SU-DHL-6 (cell line): ENCODE measurements around the gene KASH5.

Experiments
- H2AFZ ChIP-seq: fragments of 200-600 bp; sonication (generic); 2 replicates; pipeline ENCODE4 v1.6.1; 2014; ENCODE audit warnings: low read depth, mild to moderate bottlenecking, moderate library complexity, mixed read lengths, antibody characterized with exemption, low read length; ENCODE audit not compliant: severe bottlenecking
- H3F3A ChIP-seq: fragments of 200-600 bp; shearing (Covaris generic); 2 replicates; pipeline ENCODE4 v1.6.0; 2016; ENCODE audit warnings: antibody characterized with exemption, mild to moderate bottlenecking; ENCODE audit not compliant: insufficient read depth
- H3K27ac ChIP-seq: fragments of 200-600 bp; sonication (generic); 2 replicates; pipeline ENCODE4 v1.5.1; 2016; ENCODE audit warnings: low read depth, mild to moderate bottlenecking, low read length, moderate library complexity, mixed read lengths
- H3K27me3 ChIP-seq: fragments of 200-600 bp; sonication (generic), shearing (Covaris generic); 2 replicates; pipeline ENCODE4 v1.6.0; 2014; ENCODE audit warnings: mild to moderate bottlenecking, low read length
- H3K36me3 ChIP-seq: fragments of 200-600 bp; sonication (generic); 2 replicates; pipeline ENCODE4 v1.6.1; 2014; ENCODE audit warnings: mild to moderate bottlenecking, low read length, mixed read lengths
- H3K4me2 ChIP-seq: fragments of 300-600, 200-600 bp; shearing (Covaris generic), sonication (generic); 2 replicates; pipeline ENCODE4 v1.6.0; 2014; ENCODE audit warnings: low read length, low read depth, mild to moderate bottlenecking; ENCODE audit not compliant: poor library complexity, severe bottlenecking
- H3K4me3 ChIP-seq: fragments of 200-600 bp; sonication (generic); 2 replicates; pipeline ENCODE4 v1.5.1; 2014; ENCODE audit warnings: antibody characterized with exemption, low read length, mild to moderate bottlenecking, mixed read lengths; ENCODE audit not compliant: insufficient read depth, poor library complexity, severe bottlenecking
- H3K79me2 ChIP-seq: fragments of 200-600 bp; sonication (generic); 2 replicates; pipeline ENCODE4 v1.6.1; 2014; ENCODE audit warnings: mild to moderate bottlenecking, low read length, moderate library complexity; ENCODE audit not compliant: insufficient read depth
- H3K9ac ChIP-seq: fragments of 200-600 bp; sonication (generic); 2 replicates; pipeline ENCODE4 v1.7.0; 2014; ENCODE audit warnings: mild to moderate bottlenecking, low read length
- H3K9me2 ChIP-seq: fragments of 200-600 bp; sonication (generic); replicated peaks from 2 replicates; pipeline ENCODE4 v1.6.1; 2014; ENCODE audit warnings: low read length; ENCODE audit not compliant: insufficient read depth
- H3K9me3 ChIP-seq: fragments of 200-600 bp; sonication (generic); 2 replicates; pipeline ENCODE4 v1.6.1; 2014; ENCODE audit warnings: low read length, mixed read lengths; ENCODE audit not compliant: insufficient read depth
- H4K20me1 ChIP-seq: fragments of 200-600 bp; sonication (generic); 2 replicates; pipeline ENCODE4 v1.6.1; 2014; ENCODE audit warnings: low read depth, mild to moderate bottlenecking, antibody characterized with exemption, low read length, moderate library complexity, mixed read lengths
- EZH2phosphoT487 ChIP-seq: fragments of 200-600 bp; sonication (generic), shearing (Covaris generic); conservative IDR thresholded peaks from 2 replicates; pipeline ENCODE4 v1.6.1; 2018; ENCODE audit warnings: mild to moderate bottlenecking, antibody characterized with exemption, low read length, moderate library complexity, mixed read lengths
- TF ChIP-seq, protein P1 (sequence below): fragments of 200-600 bp; sonication (generic); IDR thresholded peaks from one replicate; pipeline ENCODE4 v1.5.1; 2017; ENCODE audit warnings: antibody characterized with exemption, mild to moderate bottlenecking, low read length, moderate library complexity; ENCODE audit not compliant: insufficient read depth, poor library complexity, severe bottlenecking

KASH5 gene

DNA sequence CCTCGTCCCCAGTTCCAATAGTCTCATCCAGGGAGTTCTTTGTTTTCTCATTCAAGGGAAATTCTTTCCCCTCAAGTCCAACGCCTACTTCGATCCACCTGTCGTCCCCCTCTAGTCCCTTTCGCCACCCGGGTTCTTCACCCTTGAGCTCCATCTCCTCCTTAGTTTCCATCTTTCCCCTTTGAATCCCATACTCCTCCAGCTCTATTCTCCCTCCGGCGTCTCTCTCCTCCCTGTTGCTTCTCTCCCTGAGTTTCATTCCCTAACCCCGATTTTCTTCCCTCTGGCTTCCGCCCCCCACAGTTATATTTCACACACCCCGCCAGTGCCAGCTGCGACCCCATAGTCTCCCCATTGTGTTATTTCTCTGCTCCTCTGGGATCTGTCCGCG is 53.9 kb downstream of the KASH5 start:
- Histone ChIP-seq H3K9me3 (no peaks in the 10 kb centered on the region), H3K27me3 (no peaks in the 10 kb centered on the region), H3K9me2 (no peaks in the 10 kb centered on the region), H3K9ac (no peak overlapping the region), H3K36me3 (no peaks in the 10 kb centered on the region), H3K4me3 (no peak overlapping the region), H2AFZ (no peak overlapping the region), H3K4me2 (no peak overlapping the region), H4K20me1 (no peaks in the 10 kb centered on the region), H3K79me2 (no peaks in the 10 kb centered on the region), H3F3A (0 out of 2 replicates have a peak, but pooled peaks cover 5% of the 10 kb centered on the region), H3K27ac (no peak overlapping the region)
- TF ChIP-seq, protein P1, sequence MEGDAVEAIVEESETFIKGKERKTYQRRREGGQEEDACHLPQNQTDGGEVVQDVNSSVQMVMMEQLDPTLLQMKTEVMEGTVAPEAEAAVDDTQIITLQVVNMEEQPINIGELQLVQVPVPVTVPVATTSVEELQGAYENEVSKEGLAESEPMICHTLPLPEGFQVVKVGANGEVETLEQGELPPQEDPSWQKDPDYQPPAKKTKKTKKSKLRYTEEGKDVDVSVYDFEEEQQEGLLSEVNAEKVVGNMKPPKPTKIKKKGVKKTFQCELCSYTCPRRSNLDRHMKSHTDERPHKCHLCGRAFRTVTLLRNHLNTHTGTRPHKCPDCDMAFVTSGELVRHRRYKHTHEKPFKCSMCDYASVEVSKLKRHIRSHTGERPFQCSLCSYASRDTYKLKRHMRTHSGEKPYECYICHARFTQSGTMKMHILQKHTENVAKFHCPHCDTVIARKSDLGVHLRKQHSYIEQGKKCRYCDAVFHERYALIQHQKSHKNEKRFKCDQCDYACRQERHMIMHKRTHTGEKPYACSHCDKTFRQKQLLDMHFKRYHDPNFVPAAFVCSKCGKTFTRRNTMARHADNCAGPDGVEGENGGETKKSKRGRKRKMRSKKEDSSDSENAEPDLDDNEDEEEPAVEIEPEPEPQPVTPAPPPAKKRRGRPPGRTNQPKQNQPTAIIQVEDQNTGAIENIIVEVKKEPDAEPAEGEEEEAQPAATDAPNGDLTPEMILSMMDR: no peak
- no peak for TF ChIP-seq EZH2phosphoT487

GRCh38 chr19:49442354-49442753 is 54.3 kb downstream of the KASH5 start:
- H4K20me1 ChIP-seq: no peaks in the 10 kb centered on the region
- H3K79me2 ChIP-seq: no peaks in the 10 kb centered on the region
- H2AFZ ChIP-seq: no peak overlapping the region
- H3K9me3 ChIP-seq: no peaks in the 10 kb centered on the region
- peak overlapping the region; percentile 81 for H3K4me2 ChIP-seq
- H3K9ac ChIP-seq: no peak overlapping the region
- H3F3A ChIP-seq: 0 out of 2 replicates have a peak, but pooled peaks cover 5% of the 10 kb centered on the region
- TF ChIP-seq, protein P1: no peak
- TF ChIP-seq EZH2phosphoT487: no peak
- H3K4me3 ChIP-seq: no peak overlapping the region
- H3K27me3 ChIP-seq: no peaks in the 10 kb centered on the region
- H3K36me3 ChIP-seq: no peaks in the 10 kb centered on the region
- H3K27ac ChIP-seq: no peak overlapping the region
- H3K9me2 ChIP-seq: no peaks in the 10 kb centered on the region

- Histone ChIP-seq H3F3A (0 out of 2 replicates have a peak, but pooled peaks cover 5% of the 10 kb centered on the region), H3K9me2 (no peaks in the 10 kb centered on the region), H3K9ac (peak overlapping the region; percentile 77), H3K36me3 (no peaks in the 10 kb centered on the region), H3K27ac (peak overlapping the region; percentile 52), H3K79me2 (no peaks in the 10 kb centered on the region), H3K27me3 (no peaks in the 10 kb centered on the region), H3K4me3 (peak overlapping the region; percentile 74), H3K4me2 (peak overlapping the region; percentile 81), H3K9me3 (no peaks in the 10 kb centered on the region), H2AFZ (peak overlapping the region; percentile 99), H4K20me1 (no peaks in the 10 kb centered on the region)
- TF ChIP-seq, protein P1: no peak
- no peak for TF ChIP-seq EZH2phosphoT487
These were observed 54.8 kb downstream of the KASH5 start for GRCh38 chr19:49442771-49443365.
